Sciatic nerve (tissue), 2 donors: ENCODE results near the gene PER2. TPM values are rescaled to one million over a fixed set of nuclear protein-coding genes. Genes with fewer than 3 reads are reported as not detected.

Experiments
- ATAC-seq: fragments of 200-7000 bp; cut with Tn5 transposase; one replicate; pipeline ENCODE4 v1.9.1; 2020; ENCODE audit warnings: mild to moderate bottlenecking, moderate library complexity
- DNase-seq: peaks from one replicate; pipeline ENCODE4 v3.0.0-alpha.2; 2020; ENCODE audit warnings: low spot score
- intact Hi-C: fragments of 100-400 bp; cut with DNase I; formaldehyde crosslinking; loops from one replicate; pipeline ENCODE4 v1.14.2; 2022
- total RNA-seq: library from RNA; stranded (reverse); fragmentation: NEBNext Ultra II Directional; extraction: Animal tissue kit (Norgen Biotek cat#: 25700); gene quantifications from one replicate; pipeline ENCODE4 v1.2.1, GENCODE V29; 2021
- donor health status: DM: no; HTN: no; CAD: no.
- donor health status: DM: no; HTN: no; CAD: no.

PER2 gene
- total RNA-seq, 1 donor from 2014 or later, result 24.7 TPM

DNA sequence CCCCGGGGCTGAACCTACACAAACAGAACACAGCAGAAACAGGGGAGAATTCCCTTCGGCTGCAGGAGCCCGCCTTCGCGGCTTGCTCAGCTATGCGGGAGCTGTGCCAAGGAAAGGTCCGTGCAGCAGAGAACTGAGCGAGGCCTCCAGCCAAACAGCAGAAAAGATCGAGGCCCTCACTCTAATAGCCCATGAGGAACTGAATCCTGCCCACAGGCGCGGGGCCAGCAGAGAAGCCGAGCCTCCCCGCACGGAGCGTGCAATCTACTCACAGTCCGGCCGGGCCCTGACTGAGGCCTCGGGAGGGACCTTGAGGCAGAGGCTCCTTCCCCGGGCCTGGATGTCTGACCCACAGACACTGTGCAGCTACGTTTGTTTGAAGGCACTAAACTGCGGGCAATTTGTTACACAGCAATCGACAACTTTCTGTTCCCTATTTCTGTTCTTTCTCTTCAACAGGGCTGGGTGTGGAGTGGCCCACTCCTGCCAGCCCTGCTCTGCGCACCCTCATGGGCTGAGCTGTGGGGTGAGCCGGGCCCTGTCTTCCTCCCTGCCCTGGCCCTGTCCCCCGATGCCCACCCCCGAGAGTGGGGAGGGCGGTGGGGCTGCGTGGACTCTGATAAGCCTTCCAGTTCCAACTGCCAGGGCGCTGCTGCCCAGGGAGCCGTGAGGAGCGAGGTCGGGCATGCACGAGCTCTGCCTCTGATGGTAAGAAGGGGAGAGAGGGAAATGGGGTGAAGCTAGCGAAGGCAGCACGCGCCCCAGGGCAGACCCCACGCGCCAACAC, 62.3 kb downstream of the PER2 start:
- intact Hi-C loops, result no loop called here
- peak; percentile 51 for ATAC-seq
- no peak for DNase-seq

DNA sequence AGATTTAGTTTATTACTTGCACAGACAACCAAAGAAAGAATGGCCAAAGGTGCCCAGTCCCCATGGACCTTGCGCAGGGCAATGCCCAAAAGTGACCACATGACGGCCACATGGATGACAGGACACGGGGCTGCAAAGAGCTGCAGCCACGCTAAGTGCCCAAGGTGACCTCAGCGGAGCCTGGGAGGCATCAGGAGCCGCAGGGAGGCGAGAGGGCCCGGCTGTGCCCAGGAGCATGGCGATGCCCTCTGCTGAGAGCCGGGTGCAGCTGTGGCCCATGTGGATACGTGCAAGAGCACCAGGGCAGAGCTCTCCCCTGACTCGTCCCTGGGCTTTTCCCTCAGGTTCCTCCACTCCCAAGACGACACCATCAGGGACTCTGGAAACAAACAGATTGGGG, 63.3 kb downstream of the PER2 start:
- intact Hi-C loops, result no loop called here
- no peak for DNase-seq
- ATAC-seq, result no peak

GRCh38 chr2:238224356-238225035, 63.9 kb downstream of the PER2 start:
- DNase-seq (no peak), ATAC-seq (no peak)
- intact Hi-C loops, result no loop called here

DNA sequence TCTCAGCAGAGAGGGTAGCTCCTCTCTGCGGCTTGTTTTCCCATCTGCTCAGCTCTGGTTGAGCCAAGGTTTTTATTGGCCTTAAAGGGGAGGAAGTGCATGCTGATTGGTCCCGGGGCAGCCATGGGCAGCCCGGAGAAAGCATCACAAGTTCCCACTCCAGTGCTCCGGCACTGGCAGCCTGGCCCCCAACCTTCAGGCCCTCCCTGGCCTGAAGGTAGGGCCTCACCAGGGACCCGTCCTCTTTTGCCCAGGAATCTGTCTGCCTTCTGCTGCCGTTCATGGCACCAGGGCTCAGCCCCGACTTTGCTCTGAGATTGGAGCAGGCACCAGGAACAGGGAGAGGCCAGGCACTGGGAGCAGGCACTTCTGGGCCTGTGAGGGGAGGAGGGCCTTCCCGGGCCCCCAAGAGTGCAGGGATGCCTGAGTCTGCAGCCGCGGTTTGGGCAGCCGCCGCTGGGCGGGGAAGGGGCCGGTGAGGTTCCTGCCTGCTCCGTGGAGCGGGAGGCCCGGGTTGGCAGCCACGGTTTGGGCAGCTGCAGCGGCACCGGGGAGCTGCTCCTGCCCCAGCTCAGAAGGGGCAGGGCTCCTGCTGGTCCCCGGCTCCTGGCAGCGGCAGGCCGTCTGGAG, 67.4 kb downstream of the PER2 start:
- DNase-seq (no peak), ATAC-seq (peak; percentile 85)
- intact Hi-C loops, result no loop called here

DNA sequence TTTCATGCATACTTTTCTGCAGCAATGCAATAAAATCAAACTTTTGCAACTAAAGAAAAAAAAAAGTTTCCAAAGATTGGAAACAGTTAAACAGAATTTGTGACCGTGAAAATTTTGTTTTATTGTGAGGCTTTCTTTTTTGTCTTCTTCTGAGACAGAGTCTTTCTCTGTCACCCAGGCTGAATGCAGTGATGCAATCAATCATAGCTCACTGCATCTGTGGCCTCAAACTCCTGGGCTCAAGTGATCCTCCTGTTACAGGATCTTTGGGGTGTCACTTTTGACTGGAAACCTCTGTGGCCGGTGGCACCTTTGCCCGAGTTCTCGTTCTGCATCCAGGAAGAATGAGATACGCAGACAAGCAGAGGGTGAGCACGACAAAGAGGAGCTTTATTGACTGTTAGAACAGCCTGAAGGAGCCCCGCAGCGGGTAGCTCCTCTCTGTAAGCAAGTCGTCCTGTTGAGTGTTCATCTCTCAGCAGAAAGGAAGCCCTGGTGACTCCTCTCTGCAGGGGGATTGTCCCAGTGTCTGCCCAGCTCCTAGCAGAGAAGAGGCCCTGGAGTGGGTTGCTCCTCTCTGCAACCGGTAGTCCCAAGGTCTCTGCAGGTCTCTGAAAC, 68.0 kb downstream of the PER2 start:
- DNase-seq, result no peak
- peak; percentile 32 for ATAC-seq
- intact Hi-C loops, result no loop called here

DNA sequence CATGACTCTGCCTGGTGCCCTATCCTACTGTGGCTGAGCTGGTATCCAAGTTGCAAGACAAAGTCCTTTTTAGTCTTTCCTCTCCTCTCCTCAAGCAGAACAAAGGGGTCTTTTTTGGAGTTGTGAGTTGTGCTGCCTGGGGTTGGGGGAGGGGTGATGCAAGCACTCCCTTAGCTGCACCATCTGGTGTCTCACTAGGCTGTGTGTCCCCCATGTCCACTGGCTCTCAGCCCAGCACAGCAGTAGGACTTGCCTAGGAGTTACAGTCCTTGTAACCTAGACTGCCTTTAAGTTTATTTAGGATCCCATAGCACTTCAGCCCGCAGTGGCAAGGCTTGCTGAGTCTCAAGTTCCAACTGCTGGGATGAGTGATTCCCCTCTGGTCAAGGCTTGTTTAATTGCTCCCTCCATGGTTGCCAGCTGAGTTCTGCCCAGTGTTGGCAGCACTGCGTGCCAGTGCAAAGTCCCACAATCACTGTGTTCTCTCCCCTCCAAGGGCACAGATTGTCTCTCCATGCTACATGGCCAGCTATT, 71.7 kb downstream of the PER2 start:
- ATAC-seq (peak; percentile 74), DNase-seq (peak; percentile 63)
- intact Hi-C loops, result no loop called here

- ATAC-seq (no peak), DNase-seq (no peak)
- intact Hi-C loops, result no loop called here
Observed at GRCh38 chr2:238207006-238207405, 81.4 kb downstream of the PER2 start.

- DNase-seq (no peak), ATAC-seq (peak; percentile 38)
- intact Hi-C loops, result no loop called here
Observed at GRCh38 chr2:238203973-238204683, 84.3 kb downstream of the PER2 start.

- ATAC-seq, result peak; percentile 98
- peak; percentile 92 for DNase-seq
- intact Hi-C loops, result no loop called here
Observed at GRCh38 chr2:238203094-238203972, 85.1 kb downstream of the PER2 start, which contains the start of gene ILKAP. Gene ILKAP, minus strand, starts transcription at chr2:238203695. Its CDS starts 142 bp downstream, at chr2:238203553.

DNA sequence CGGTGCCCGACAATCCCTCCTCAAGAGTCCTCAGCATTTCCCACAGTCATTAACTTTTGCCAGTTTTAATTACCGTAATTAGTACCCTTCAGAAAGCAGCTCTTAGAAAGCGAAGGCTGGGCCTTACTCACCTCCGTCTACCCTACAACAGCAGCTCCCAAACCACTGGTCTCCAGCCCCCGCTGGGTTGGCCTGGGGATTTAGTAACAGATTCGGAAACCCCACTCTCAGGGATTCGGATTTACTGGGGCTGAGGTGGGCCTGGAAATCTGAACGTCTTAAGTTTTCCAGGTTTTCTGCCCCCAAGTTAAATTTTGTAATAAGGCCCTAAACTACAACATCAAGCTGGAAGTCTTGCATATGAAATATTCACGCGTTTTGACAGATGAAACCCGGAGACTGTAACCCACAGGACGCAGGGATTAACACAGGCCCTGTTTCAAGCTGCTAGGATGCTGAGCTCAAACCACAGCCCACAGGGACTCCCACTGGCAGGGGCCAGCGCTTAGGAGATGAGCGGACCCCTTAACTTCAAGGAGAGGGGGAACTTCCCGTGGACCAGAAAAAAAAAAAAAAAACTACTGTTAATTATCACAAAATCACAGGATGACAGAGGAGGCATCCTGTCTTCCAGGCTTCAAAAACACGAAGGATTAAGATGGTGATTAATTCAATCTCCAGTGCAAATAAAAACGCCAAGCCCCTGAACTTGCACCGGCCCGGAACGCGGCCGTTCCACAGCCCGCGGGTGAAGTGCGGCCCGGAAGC, 85.9 kb downstream of the PER2 start:
- DNase-seq (no peak), ATAC-seq (no peak)
- intact Hi-C loops, result no loop called here

Other genes starting within 250 kb of the PER2 start
- gene SCLY, start 227.6 kb downstream of the PER2 start, total RNA-seq, result 15.1 TPM
- gene ESPNL, start 188.3 kb downstream of the PER2 start, total RNA-seq, result not detected
- gene KLHL30, start 149.9 kb downstream of the PER2 start, total RNA-seq, result 1.1 TPM
- 0.58 TPM for gene ERFE, start 129.6 kb downstream of the PER2 start, total RNA-seq
- gene ILKAP, start 84.9 kb downstream of the PER2 start, total RNA-seq, result 61.7 TPM
- gene HES6, start 48.6 kb downstream of the PER2 start, total RNA-seq, result 6.1 TPM
- 33.4 TPM for gene TRAF3IP1, start 31.9 kb upstream of the PER2 start, total RNA-seq
- gene ASB1, start 138.3 kb upstream of the PER2 start, total RNA-seq, result 38.1 TPM